ENCODE measurements around the gene MUS81. TPM values are rescaled to one million over a fixed set of nuclear protein-coding genes. Genes with fewer than 3 reads are reported as not detected.
A peak's percentile ranks its signal among the peaks of the same experiment; 100 is the strongest.

MUS81 gene
- total RNA-seq, 4 donors from 2014 or later = 68.3 to 101 (median 78.9) TPM

DNA sequence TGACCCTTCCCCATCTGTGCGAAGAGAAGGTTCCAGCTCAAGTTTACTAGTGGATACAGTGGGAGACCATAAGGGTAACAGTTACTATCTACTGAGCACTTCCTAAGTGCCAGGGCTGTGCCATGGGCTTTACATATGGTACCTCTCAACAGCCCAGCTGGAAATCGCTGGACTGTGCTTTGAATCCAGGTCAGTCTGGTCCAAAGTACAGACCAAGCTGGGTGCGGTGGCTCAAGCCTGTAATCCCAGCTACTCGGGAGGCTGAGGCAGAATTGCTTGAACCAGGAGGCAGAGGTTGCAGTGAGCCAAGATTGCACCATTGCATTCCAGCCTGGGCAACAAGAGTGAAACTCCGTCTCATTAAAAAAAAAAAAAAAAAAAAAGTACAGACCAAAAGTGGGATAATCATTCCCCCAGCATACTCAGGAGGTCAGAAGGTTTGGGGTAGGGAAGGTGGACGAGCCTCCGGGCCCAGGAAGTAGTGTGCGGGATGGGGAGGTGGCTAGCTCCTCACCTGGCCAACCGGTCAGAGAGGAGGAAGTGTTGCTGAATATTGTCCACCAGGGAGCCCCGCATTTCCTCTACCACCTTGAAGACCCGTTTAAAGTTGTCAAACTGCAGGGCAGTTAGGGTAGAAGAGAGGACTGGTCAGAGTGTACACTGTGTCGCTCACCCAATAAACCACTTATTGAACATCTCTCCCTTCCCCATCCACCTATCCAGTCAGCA, 25.7 kb downstream of the MUS81 start:
- TF ChIP-seq, protein P1, sequence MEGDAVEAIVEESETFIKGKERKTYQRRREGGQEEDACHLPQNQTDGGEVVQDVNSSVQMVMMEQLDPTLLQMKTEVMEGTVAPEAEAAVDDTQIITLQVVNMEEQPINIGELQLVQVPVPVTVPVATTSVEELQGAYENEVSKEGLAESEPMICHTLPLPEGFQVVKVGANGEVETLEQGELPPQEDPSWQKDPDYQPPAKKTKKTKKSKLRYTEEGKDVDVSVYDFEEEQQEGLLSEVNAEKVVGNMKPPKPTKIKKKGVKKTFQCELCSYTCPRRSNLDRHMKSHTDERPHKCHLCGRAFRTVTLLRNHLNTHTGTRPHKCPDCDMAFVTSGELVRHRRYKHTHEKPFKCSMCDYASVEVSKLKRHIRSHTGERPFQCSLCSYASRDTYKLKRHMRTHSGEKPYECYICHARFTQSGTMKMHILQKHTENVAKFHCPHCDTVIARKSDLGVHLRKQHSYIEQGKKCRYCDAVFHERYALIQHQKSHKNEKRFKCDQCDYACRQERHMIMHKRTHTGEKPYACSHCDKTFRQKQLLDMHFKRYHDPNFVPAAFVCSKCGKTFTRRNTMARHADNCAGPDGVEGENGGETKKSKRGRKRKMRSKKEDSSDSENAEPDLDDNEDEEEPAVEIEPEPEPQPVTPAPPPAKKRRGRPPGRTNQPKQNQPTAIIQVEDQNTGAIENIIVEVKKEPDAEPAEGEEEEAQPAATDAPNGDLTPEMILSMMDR (IDR thresholded peaks at IDR 0.05) = no peak
- no peak for TF ChIP-seq POLR2A (IDR thresholded peaks at IDR 0.05)
- peak in 2 of 3 donors; percentile 61 to 74 for DNase-seq
- H3K4me1 ChIP-seq = peaks cover 0 to 52% (median 15%) of the 10 kb centered on the region in 4 donors
- H3K27ac ChIP-seq = peak overlapping the region in 2 of 4 donors; percentile 54 to 70
- peaks cover 0 to 32% (median 0%) of the 10 kb centered on the region in 3 donors for H3K36me3 ChIP-seq
- H3K4me3 ChIP-seq = no peak overlapping the region
- H3K9me3 ChIP-seq = no peaks in the 10 kb centered on the region
- no peaks in the 10 kb centered on the region for H3K27me3 ChIP-seq

DNA sequence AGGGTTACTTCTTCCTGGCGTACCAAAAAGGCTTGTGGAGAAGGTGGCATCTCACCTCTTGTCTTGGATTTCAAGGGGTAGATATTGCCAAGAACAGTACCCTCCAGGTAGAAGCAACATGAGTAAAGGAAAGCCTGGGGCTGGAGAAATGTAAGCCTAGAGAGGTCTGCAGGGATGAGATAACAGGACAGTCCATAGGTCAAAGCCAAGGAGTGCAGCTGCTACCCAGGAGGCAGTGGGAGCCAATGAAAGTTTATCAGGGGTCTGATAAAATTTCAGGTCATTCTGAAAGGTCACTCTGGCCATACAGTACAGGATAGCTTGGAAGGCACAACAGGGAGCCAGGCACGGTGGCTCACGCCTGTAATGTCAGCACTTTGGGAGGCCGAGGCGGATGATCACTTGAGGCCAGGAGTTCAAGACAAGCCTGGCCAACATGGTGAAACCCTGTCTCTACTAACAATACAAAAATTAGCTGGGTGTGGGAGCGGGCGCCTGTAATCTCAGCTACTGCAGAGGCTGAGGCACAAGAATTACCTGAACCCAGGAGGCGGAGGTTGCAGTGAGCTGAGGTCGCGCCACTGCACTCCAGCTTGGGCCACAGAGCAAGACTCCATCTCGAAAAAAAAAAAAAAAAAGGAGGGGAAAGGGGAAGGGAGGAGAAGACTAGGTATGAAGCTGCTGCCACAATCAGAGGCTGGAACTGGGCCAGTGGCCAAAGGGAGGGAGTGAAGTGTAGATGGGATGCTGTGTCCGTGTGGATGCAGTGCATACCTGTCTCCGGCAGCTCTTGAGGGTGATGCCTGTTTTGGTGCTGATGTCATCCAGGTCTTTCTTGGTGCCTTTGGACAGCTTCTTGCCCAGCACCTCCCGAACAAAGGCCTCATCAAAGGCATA, 26.8 kb downstream of the MUS81 start:
- Histone ChIP-seq H3K4me3 (peak overlapping the region in 3 of 4 donors; percentile 73 to 83 (median 78)), H3K9me3 (no peaks in the 10 kb centered on the region), H3K36me3 (peaks cover 0 to 28% (median 0%) of the 10 kb centered on the region in 3 donors), H3K27me3 (no peaks in the 10 kb centered on the region), H3K27ac (peak overlapping the region in 3 of 4 donors; percentile 92 to 99 (median 94)), H3K4me1 (peaks cover 0 to 63% (median 22%) of the 10 kb centered on the region in 4 donors)
- TF ChIP-seq, protein P1 (IDR thresholded peaks at IDR 0.05) = no peak
- TF ChIP-seq POLR2A (IDR thresholded peaks at IDR 0.05) = no peak
- no peak for DNase-seq

DNA sequence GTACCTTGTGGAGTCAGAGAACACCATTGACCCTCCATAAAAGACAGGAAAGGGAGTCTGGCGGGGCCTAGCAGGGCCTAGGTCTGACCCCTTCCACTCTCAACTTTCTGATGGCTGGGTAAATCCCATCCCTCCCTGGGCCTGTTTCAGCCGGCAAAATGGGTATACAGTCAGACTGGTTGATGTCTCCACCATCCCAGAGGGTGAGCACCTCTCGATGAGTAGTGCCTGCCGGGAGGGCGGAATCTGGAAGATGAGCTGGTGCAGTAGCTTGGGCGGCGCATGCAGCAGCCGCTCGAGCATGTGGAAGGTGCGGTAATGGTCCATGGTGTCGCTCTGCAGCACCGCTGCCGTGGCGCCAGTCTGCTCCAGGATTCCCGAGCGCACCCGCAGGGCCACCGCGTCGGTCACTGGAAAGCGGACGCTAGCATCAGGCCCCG, 27.5 kb downstream of the MUS81 start:
- peaks cover 0 to 23% (median 0%) of the 10 kb centered on the region in 3 donors for H3K36me3 ChIP-seq
- no peak for DNase-seq
- no peaks in the 10 kb centered on the region for H3K9me3 ChIP-seq
- peaks cover 0 to 70% (median 29%) of the 10 kb centered on the region in 4 donors for H3K4me1 ChIP-seq
- H3K4me3 ChIP-seq = peak overlapping the region; percentile 63 to 83 (median 76)
- no peaks in the 10 kb centered on the region for H3K27me3 ChIP-seq
- H3K27ac ChIP-seq = peak overlapping the region; percentile 89 to 99 (median 93)
- TF ChIP-seq, protein P1 (IDR thresholded peaks at IDR 0.05) = no peak
- no peak for TF ChIP-seq POLR2A (IDR thresholded peaks at IDR 0.05)

DNA sequence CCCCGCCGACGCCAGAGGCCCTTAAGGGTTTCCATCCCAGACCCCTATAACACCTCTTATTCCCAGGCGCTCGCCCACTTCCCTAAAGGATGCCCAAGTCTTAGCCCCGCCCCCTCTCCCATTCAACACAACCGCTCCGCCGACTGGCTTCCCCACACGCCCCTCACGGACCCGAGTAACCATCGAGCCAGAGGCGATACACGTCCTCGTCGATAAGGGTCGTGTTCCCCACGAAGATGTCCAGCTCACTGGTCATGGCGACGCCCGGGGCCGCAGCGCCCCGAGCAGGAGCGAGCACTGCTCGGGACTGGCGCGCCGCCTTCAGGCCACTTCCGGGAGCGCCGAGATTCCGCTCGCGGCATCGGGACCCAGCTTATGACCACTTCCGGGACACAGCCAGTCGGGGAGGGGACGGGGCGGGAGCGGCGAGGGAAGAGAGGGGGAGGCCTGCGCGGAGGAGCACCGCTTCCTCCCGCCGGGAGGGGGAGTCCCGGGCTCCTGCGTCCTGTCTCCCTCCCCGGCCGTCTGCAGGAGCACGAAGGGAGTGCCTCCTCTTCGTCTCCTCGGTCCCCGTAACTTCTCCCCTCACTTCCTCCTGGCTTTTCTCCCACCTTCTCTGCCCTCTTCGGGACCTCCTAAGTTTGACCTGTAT, 28.1 kb downstream of the MUS81 start, which contains the start of gene FIBP:
Gene FIBP, minus strand, starts transcription at position 309 of the 652 bp plus-strand sequence. Its CDS starts 53 bp downstream, at position 256.
- Histone ChIP-seq H3K4me3 (peak within 1 kb of the TSS; percentile 63 to 83 (median 76)), H3K36me3 (peaks cover 0 to 18% (median 0%) of the 10 kb centered on the region in 3 donors), H3K27ac (peak within 1 kb of the TSS; percentile 89 to 99 (median 93)), H3K27me3 (no peaks in the 10 kb centered on the region), H3K9me3 (no peaks in the 10 kb centered on the region), H3K4me1 (peaks cover 0 to 75% (median 34%) of the 10 kb centered on the region in 4 donors)
- TF ChIP-seq, protein P1 (IDR thresholded peaks at IDR 0.05) = peak; percentile 83 to 98 (median 96)
- peak; percentile 85 to 90 for TF ChIP-seq POLR2A (IDR thresholded peaks at IDR 0.05)
- peak; percentile 96 to 99 (median 98) for DNase-seq
